Measurements from ENCODE around the gene LDHB. TPM values are rescaled to one million over a fixed set of nuclear protein-coding genes. Genes with fewer than 3 reads are reported as not detected.

LDHB gene
- 723 and 810 TPM in 2 replicates for total RNA-seq

DNA sequence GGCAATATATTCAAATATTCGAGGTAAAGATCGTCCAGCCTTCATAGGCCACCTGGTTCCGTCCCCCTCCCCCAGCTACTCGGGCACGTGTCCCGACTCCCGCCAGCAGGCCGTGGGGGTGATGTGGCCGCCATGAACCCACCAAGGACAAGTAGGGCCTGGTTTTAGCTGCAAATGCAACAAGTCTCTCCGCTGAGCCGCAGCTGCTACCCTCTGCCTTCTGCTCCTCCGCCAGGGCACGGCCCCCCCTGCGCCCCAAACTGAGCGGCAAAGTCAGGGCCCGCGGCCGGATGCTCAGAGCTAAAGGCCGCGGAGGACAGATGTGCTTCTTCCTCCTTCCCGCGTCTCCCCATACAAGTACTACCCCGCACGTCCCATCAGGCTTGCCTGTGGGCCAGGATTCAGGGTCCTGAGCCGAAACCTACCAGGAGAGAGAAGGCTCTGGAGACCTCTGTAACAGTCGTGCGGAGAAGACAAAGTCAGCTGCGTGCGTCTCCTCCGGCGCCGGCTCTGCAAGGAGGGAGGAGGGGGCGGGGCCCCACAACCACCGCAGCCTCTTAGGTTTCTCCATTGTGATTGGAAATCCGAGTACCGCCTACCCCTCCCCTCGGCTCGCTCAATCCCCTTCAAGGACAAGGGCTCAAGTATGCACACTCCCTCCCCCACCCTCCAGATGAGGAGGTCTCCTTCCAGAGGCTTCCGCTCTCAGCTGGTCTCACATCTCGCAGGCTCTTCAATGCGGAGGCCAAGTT lies at the start of gene LDHB:
Gene LDHB, minus strand, starts transcription at position 517 of the 752 bp plus-strand sequence. CDS start 3,171 bp downstream, outside the sequence.

DNA sequence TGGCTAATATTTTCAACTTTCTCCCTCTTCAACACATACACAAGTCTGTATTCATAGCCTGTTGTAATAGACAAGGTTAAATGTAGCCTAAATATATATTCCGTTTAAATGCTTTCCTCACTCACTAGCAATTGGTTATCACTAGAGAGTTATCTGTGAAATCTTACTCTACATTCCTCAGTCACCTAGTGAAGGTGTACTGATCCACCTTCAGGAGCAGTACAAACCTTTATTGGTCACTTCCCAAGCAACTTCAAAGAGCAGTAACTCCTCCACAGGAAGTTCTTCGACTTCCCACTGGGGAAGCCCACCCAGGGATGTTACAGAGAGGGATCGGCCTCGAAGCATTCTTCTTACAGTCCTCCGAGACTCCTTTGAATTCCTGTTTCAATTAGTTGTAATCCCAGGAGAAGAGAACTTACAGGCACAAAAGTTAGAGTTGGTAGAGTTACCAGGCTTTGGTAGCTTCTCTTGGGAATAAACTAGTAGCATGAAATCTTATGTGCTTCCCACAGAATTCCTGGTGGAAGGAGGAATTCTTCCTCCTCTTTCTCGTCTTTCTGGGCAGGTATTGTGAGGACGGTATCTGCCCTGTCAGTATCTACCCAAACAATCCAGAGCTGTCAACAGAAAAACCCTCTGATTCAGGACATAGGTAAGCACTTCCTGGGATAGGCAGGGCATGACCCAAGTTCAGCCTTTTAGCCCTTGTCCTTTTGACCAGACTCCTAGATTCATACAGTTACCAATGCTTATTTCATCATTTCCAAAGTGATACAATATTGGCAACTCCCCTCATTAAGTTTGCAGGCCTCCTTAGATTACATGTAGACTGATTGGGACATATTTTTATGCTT lies 53.2 kb downstream of the LDHB start, which contains the start of gene GYS2:
Gene GYS2, minus strand, starts transcription at position 603 of the 857 bp plus-strand sequence. Its CDS starts 255 bp downstream, at position 348.

Other genes with a start within 250 kb of the LDHB start
- 9.2 and 24.2 TPM in 2 replicates for gene PYROXD1, start 220.2 kb downstream of the LDHB start, total RNA-seq
- 95.6 and 161 TPM in 2 replicates for gene RECQL, start 156.2 kb downstream of the LDHB start, total RNA-seq
- 106 and 114 TPM in 2 replicates for gene GOLT1B, start 156.1 kb downstream of the LDHB start, total RNA-seq
- gene SPX, start 131.5 kb downstream of the LDHB start, total RNA-seq: 0.89 and 1.9 TPM in 2 replicates
- gene GYS2, start 53.0 kb downstream of the LDHB start, total RNA-seq: not detected in 2 replicates
- gene KCNJ8, start 116.9 kb upstream of the LDHB start, total RNA-seq: 1.8 and 6.2 TPM in 2 replicates